NB4 (cell line): ENCODE data around the gene STMN3.

Experiments
- DNase-seq: peaks from one replicate; pipeline ENCODE4 v3.0.0; 2010; ENCODE audit warnings: low read depth
- H3K4me3 ChIP-seq: one replicate; pipeline ENCODE4 v1.5.1; 2011; ENCODE audit warnings: mild to moderate bottlenecking, low read depth, low read length, moderate library complexity
- MYC ChIP-seq: IDR thresholded peaks from 2 replicates; pipeline ENCODE4 v1.6.1; 2011; ENCODE audit warnings: low read depth, low read length
- POLR2A ChIP-seq: IDR thresholded peaks from 2 replicates; pipeline ENCODE4 v1.6.1; 2011; ENCODE audit warnings: mild to moderate bottlenecking; ENCODE audit not compliant: insufficient read length; ENCODE audit errors: extremely low read depth
- TF ChIP-seq, protein P1 (sequence below): IDR thresholded peaks from one replicate; pipeline ENCODE4 v1.5.1; 2012; ENCODE audit warnings: low read depth, low read length
- TF ChIP-seq, protein P2 (sequence below): IDR thresholded peaks from 2 replicates; pipeline ENCODE4 v1.6.1; 2011; ENCODE audit warnings: low read depth, low read length

STMN3 gene

DNA sequence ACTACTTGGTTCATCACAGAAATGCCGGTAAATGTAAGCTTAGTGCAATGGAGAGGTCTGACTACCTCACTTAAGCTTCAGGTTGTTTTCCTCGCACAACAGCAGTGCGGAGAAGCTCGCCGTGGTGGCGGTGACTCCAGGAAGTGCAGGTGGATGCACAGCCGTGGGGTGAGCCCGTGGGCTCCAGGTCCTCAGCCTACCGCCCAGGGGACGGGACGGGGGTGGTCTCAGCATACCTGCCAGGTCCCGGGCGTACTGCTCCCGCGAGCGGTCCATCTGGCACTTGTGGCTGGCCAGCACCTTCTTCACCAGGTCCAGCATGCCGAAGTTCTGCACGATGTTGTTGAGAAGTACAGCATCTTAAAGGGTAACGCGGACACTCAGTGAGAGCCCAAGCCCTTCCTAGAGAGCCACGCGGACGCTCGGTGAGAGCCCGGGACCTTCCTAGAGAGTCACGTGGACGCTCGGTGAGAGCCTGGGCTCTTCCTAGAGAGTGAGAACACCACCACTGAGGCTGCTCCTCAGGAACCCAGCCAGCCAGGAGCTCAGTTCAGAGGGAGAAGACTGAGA lies 61.4 kb downstream of the STMN3 start:
- no peak for DNase-seq
- no peak overlapping the region for H3K4me3 ChIP-seq
- TF ChIP-seq POLR2A (no peak), MYC (no peak)
- TF ChIP-seq, protein P1, sequence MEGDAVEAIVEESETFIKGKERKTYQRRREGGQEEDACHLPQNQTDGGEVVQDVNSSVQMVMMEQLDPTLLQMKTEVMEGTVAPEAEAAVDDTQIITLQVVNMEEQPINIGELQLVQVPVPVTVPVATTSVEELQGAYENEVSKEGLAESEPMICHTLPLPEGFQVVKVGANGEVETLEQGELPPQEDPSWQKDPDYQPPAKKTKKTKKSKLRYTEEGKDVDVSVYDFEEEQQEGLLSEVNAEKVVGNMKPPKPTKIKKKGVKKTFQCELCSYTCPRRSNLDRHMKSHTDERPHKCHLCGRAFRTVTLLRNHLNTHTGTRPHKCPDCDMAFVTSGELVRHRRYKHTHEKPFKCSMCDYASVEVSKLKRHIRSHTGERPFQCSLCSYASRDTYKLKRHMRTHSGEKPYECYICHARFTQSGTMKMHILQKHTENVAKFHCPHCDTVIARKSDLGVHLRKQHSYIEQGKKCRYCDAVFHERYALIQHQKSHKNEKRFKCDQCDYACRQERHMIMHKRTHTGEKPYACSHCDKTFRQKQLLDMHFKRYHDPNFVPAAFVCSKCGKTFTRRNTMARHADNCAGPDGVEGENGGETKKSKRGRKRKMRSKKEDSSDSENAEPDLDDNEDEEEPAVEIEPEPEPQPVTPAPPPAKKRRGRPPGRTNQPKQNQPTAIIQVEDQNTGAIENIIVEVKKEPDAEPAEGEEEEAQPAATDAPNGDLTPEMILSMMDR = no peak
- TF ChIP-seq, protein P2, sequence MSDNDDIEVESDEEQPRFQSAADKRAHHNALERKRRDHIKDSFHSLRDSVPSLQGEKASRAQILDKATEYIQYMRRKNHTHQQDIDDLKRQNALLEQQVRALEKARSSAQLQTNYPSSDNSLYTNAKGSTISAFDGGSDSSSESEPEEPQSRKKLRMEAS = no peak

DNA sequence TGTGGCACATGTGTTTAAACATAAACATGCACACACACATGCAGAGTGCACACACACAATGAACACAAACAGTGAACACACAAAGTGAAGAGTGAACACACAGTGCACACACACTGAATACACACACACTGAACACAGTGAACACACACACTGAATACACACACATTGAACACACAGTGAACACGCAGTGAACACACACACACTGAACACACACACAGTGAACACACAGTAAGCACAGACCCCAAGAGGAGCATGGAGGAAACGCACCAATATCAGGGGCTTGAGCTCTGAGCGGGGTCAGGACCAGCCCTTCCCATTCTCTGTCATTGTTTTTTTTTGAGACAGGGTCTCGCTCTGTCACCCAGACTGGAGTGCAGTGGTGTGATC lies 62.1 kb downstream of the STMN3 start:
- no peak overlapping the region for H3K4me3 ChIP-seq
- DNase-seq = no peak

DNA sequence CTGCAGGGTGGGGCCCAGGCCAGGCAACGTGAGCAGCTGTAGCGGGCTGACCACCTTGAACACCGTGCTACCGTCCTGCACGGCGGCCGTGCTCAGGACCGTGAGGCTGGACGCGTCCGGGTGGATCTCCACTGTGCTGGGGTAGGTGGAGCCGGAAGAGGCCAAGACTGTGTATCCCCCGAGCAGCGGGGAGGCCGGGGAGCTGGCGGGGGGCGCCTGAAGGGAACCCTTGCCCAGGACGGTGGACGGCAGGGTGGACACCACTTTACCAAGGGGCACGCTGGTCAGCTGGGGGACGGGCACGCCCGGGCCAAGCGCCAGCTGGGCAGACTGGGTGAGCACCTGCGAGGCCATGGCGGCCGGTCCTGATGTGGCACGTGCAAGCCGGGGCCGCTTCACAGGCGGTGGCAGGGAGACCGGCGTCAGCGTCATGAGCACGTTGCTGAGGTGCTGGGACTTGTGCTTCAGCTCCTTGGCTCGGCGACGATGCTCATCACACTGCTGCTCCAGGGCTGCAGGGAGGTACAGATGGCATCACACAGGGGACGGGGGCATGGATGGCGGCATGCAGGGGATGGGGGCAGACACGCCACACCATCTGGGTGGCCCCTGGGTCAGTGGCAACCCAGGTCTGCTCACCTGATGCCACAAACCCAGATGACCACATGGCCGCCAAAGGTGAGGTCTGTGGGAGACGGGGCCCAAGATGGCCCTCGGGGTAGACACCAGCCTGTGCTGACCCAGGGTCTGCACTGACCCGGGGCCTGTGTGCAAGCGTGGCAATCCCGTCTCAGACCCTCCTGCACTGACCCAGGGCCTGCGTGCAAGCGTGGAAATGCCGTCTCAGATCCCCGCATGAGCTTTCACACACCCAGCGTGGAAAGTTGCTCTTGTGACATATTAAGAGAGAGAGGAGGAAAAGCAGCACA lies 62.7 kb downstream of the STMN3 start:
- no peak for DNase-seq
- no peak overlapping the region for H3K4me3 ChIP-seq
- TF ChIP-seq POLR2A = no peak
- TF ChIP-seq, protein P1 = no peak
- no peak for TF ChIP-seq MYC
- TF ChIP-seq, protein P2 = no peak

More for the DNA sequence above, 62.1 kb downstream of the STMN3 start:
- TF ChIP-seq MYC (no peak), POLR2A (no peak)
- TF ChIP-seq, protein P1 = no peak
- TF ChIP-seq, protein P2 = no peak
